ENCODE results near the gene BMP4.
A peak's percentile ranks its signal among the peaks of the same experiment; 100 is the strongest.

The BMP4 gene

DNA sequence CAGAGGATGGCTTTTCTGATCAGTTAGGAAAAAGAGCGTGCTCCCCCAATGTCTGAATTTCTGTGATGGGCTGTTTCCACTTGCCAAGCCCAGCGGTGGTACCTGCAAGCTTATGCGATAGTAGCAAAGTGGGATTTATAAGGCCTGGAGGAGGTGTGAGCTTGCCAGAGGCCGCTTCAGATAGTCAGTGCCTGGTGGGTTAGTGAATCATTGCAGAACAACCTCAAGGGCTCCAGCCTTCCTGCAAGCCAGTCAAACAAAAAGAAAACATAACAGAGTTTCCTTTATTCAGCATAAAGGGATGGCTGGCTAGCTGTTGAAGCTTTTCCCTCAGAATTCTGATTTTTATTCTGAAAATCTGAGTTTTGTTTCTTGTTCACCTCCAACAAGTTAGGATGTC is 7.6 kb upstream of the BMP4 start:
- peak; percentile 36 for DNase-seq (ENCODE audit: low read depth)

GRCh38 chr14:53963320-53964227 is 6.9 kb upstream of the BMP4 start:
- no peak for DNase-seq (ENCODE audit: low read depth)

- no peak for DNase-seq (ENCODE audit: low read depth)
These were observed 6.3 kb upstream of the BMP4 start for GRCh38 chr14:53962953-53963319.

DNA sequence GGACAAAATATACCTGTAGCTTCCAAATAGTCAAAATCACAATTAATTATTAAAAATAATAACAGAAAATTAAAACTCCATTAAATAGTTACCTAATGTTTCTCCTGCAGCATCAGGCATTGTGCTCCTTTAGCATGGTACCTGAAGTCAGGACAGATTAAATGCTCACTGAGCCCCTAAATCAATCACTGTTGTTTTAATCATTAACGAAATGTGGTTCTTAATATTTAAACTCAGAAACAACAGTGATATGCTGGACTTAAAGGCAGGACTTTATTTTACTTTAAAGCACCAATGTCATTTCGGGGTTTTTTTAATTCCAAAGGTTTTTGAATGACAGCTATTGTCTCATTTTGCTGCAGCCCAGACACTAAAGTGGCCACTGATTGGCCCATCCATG is 2.0 kb upstream of the BMP4 start:
- no peak for DNase-seq (ENCODE audit: low read depth)

DNA sequence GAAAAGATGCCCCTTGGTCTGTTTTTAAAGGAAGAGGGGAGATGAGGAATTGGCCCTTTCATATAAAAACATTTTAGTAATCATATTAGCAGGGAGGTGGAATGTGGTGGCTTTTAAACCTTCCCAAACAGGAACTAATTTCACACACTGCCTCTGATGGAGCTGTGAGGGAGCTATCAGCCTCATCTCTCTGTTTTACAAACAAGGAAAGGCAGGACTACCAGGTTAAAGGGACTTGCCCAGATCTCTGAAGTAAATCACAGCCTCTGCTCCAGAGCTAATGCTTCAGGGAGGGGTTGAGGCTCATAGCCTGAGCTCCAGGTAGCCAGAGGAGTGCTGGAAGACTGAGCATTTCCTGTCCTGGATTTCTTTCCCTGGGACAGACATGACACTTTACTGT is 1.1 kb upstream of the BMP4 start:
- DNase-seq (ENCODE audit: low read depth): no peak

DNA sequence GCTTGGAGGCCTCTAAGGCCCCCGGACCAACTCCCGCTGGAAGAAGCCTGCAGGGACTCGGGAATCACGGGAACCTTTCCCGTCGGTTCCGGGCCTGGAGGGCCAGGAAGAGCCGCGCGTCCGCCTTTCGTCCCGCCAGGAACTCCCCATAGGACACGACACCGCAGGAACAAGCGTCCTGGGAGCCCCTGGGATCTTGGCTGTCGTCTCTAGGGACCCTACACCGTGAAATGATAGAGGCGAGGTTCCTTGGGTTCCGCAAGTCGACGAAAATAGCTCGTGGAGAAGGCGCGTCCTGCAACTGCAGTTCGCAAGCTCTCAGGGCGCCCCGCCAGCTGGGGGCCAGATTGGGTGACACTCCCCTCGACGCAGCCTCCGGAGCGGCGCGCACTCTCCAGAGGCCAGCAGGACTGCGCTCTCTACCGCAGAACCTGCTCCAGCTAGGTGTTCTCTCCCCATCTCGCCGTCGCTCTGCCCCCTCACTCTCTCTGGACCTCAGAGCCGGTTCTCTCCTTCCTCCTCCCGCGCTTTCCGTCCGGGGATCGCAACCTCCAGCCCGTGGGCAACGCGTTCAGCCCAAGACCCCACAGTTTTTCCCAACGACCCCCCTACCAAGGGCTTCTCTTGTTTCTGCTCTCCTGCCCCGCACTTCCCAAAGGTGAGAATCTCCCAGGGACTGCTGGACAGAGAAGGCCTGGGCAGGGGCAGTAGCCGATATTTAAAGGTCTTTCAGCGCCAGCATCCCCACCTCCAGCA is 776 bp downstream of the BMP4 start:
- DNase-seq (ENCODE audit: low read depth): no peak

DNA sequence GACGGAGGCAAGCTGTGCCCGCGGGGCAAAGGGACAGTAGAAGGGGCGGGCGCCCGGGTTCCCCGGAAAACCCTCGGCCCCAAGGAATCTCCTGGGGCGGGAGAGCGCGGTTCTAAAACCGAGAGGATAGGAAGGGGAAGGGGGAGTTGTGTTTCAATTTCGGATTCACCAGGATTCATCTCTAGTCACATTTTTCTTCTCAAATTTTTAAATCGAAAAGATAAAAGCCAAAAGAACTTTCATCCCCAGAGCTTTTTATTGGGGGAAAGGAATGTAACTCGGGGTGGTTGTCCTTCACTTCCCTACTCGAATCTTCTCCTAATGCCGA is 1.4 kb downstream of the BMP4 start:
- DNase-seq (ENCODE audit: low read depth): no peak

GRCh38 chr14:53954551-53955228 is 1.9 kb downstream of the BMP4 start:
- no peak for DNase-seq (ENCODE audit: low read depth)

GRCh38 chr14:53953828-53954550 is 2.6 kb downstream of the BMP4 start:
- DNase-seq (ENCODE audit: low read depth): no peak

DNA sequence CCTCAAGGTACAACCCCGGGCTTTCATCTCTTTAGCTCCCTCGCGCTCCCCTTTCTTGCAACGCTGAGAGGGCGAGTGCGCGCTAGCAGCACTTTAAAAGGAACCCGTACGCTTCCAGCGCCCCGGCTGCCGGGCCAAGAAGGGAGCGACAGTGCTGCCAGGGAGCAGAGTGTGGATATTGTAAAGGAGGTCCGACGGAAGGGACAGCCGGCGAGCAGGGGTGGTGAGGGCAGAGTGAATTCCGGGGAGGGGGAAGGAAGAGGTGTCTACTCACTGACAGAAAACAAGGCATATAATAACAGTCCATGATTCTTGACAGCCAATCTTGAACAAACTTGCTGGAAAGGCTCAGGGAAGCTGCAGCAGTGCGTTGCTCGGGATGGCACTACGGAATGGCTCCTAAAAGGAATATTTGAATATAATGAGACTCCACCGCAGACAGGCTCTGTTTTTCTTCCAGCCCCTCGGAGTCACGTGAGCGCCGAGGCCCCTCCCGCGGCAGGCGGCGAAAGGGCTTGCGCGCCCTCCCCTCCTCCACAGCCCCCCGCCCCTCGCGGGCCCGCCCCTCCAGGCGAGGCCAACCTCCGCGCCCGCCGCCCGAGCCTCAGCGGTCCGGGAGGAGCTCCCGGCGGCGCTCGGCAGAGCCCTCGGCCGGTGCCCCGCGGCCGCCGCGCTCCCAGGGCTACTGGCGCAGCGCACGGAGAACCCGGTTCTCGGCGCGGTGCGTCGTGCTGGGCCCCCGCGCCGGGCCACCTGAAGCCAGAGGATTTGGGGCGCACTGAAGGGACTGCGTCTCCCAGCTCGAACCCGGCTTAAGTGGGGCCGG is 3.4 kb downstream of the BMP4 start:
- no peak for DNase-seq (ENCODE audit: low read depth)

GRCh38 chr14:53952533-53952932 is 4.1 kb downstream of the BMP4 start:
- DNase-seq (ENCODE audit: low read depth): no peak

GRCh38 chr14:53951627-53952303 is 4.9 kb downstream of the BMP4 start:
- no peak for DNase-seq (ENCODE audit: low read depth)

DNA sequence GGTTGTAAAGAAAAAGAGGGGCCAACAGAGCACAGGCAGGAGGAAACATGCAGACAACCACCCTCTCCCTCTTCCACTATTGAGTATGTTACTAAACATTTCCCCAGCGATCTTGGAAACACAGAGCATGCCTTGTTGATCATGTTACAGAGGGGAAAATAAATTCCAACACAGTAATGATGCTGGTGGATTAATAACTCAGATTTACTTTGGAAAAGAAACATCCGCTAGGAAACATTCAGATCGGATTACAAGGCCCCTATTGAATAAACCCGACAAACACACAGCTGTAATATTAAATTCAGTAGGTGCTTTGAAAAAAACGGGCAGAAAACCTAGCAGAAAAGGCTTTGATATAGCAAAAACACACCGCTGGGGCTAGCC is 5.4 kb downstream of the BMP4 start:
- DNase-seq (ENCODE audit: low read depth): no peak

- no peak for DNase-seq (ENCODE audit: low read depth)
These were observed 6.4 kb downstream of the BMP4 start for GRCh38 chr14:53950031-53950793.

- DNase-seq (ENCODE audit: low read depth): no peak
These were observed 7.4 kb downstream of the BMP4 start for GRCh38 chr14:53949201-53949600.

GRCh38 chr14:53948205-53948884 is 8.3 kb downstream of the BMP4 start:
- no peak for DNase-seq (ENCODE audit: low read depth)

GRCh38 chr14:53947452-53948204 is 9.0 kb downstream of the BMP4 start:
- no peak for DNase-seq (ENCODE audit: low read depth)

GRCh38 chr14:53947094-53947445 is 9.6 kb downstream of the BMP4 start:
- no peak for DNase-seq (ENCODE audit: low read depth)

All from non-pigmented ciliary epithelial cell (primary cell).